ENCODE data around the gene CES2.
A peak's percentile ranks its signal among the peaks of the same experiment; 100 is the strongest.
"Not testable (repeated sequence)": the region's sequence is repeated elsewhere in the genome, so short reads cannot be mapped to it uniquely, and the experiment has no call there.

The CES2 gene

GRCh38 chr16:66935314-66936011, at the start of gene CES2:
Gene CES2, plus strand, starts transcription at chr16:66935516. Its CDS starts 120 bp downstream, at chr16:66935636.
- no peak for DNase-seq (ENCODE audit: low read depth)

GRCh38 chr16:66886321-66886720, 49.0 kb upstream of the CES2 start:
- no peak for DNase-seq (ENCODE audit: low read depth)

GRCh38 chr16:66886914-66887313, 48.4 kb upstream of the CES2 start:
- DNase-seq (ENCODE audit: low read depth), result no peak

GRCh38 chr16:66888647-66889615, 46.4 kb upstream of the CES2 start:
- DNase-seq (ENCODE audit: low read depth), result no peak

GRCh38 chr16:66889622-66890021, 45.7 kb upstream of the CES2 start:
- DNase-seq (ENCODE audit: low read depth), result no peak

GRCh38 chr16:66890799-66891198, 44.5 kb upstream of the CES2 start:
- DNase-seq (ENCODE audit: low read depth), result no peak

GRCh38 chr16:66891360-66891759, 44.0 kb upstream of the CES2 start:
- DNase-seq (ENCODE audit: low read depth), result no peak

GRCh38 chr16:66891797-66892196, 43.5 kb upstream of the CES2 start:
- no peak for DNase-seq (ENCODE audit: low read depth)

GRCh38 chr16:66894055-66894454, 41.3 kb upstream of the CES2 start:
- DNase-seq (ENCODE audit: low read depth), result no peak

- peak; percentile 54 for DNase-seq (ENCODE audit: low read depth)
Observed at GRCh38 chr16:66894948-66895688, 40.2 kb upstream of the CES2 start.

- no peak for DNase-seq (ENCODE audit: low read depth)
Observed at GRCh38 chr16:66895689-66895979, 39.7 kb upstream of the CES2 start.

- DNase-seq (ENCODE audit: low read depth), result no peak
Observed at GRCh38 chr16:66895999-66896398, 39.3 kb upstream of the CES2 start.

- DNase-seq (ENCODE audit: low read depth), result not testable (repeated sequence)
Observed at GRCh38 chr16:66896682-66897081, 38.6 kb upstream of the CES2 start.

- peak; percentile 49 for DNase-seq (ENCODE audit: low read depth)
Observed at GRCh38 chr16:66898207-66898606, 37.1 kb upstream of the CES2 start.

GRCh38 chr16:66898933-66899309, 36.4 kb upstream of the CES2 start:
- no peak for DNase-seq (ENCODE audit: low read depth)

- DNase-seq (ENCODE audit: low read depth), result no peak
Observed at GRCh38 chr16:66899310-66899944, 35.9 kb upstream of the CES2 start.

- DNase-seq (ENCODE audit: low read depth), result peak; percentile 35
Observed at GRCh38 chr16:66899945-66900710, 35.2 kb upstream of the CES2 start.

GRCh38 chr16:66900721-66901441, 34.4 kb upstream of the CES2 start:
- DNase-seq (ENCODE audit: low read depth), result no peak

GRCh38 chr16:66901626-66902025, 33.7 kb upstream of the CES2 start:
- no peak for DNase-seq (ENCODE audit: low read depth)

- no peak for DNase-seq (ENCODE audit: low read depth)
Observed at GRCh38 chr16:66902648-66903543, 32.4 kb upstream of the CES2 start.
